HL-60/S4 (cell line): Measurements from ENCODE around the gene USH2A.

Source experiments
- in situ Hi-C: fragments of 300-500 bp; cut with MboI; formaldehyde crosslinking; loops from 2 replicates; pipeline ENCODE4 v1.14.3; 2022; ENCODE audit warnings: low sequenced_read_pairs

The USH2A gene

GRCh38 chr1:215748431-215748830 lies 674.8 kb downstream of the USH2A start:
- in situ Hi-C loops, result no loop called here

GRCh38 chr1:215744419-215744818 lies 678.8 kb downstream of the USH2A start:
- in situ Hi-C loops, result no loop called here

- in situ Hi-C loops, result no loop called here
Observed at GRCh38 chr1:215739025-215739424, 684.2 kb downstream of the USH2A start.

- in situ Hi-C loops, result no loop called here
Observed at GRCh38 chr1:215731699-215732098, 691.5 kb downstream of the USH2A start.

GRCh38 chr1:215730600-215730999 lies 692.6 kb downstream of the USH2A start:
- in situ Hi-C loops, result no loop called here

- in situ Hi-C loops, result no loop called here
Observed at GRCh38 chr1:215728169-215728568, 695.1 kb downstream of the USH2A start.

- in situ Hi-C loops, result no loop called here
Observed at GRCh38 chr1:215720126-215720525, 703.1 kb downstream of the USH2A start.

GRCh38 chr1:215719552-215719951 lies 703.7 kb downstream of the USH2A start:
- in situ Hi-C loops, result no loop called here

GRCh38 chr1:215718575-215719287 lies 704.5 kb downstream of the USH2A start:
- in situ Hi-C loops, result no loop called here

GRCh38 chr1:215717677-215718426 lies 705.4 kb downstream of the USH2A start:
- in situ Hi-C loops, result no loop called here

- in situ Hi-C loops, result no loop called here
Observed at GRCh38 chr1:215710899-215711225, 712.4 kb downstream of the USH2A start.

GRCh38 chr1:215710036-215710898 lies 713.0 kb downstream of the USH2A start:
- in situ Hi-C loops, result no loop called here

- in situ Hi-C loops, result no loop called here
Observed at GRCh38 chr1:215704089-215704860, 719.0 kb downstream of the USH2A start.

GRCh38 chr1:215682232-215682631 lies 741.0 kb downstream of the USH2A start:
- in situ Hi-C loops, result no loop called here

GRCh38 chr1:215681041-215681440 lies 742.2 kb downstream of the USH2A start:
- in situ Hi-C loops, result no loop called here

- in situ Hi-C loops, result no loop called here
Observed at GRCh38 chr1:215679231-215679630, 744.0 kb downstream of the USH2A start.

- in situ Hi-C loops, result no loop called here
Observed at GRCh38 chr1:215677112-215677511, 746.1 kb downstream of the USH2A start.

GRCh38 chr1:215673943-215674342 lies 749.3 kb downstream of the USH2A start:
- in situ Hi-C loops, result no loop called here

GRCh38 chr1:215672482-215672881 lies 750.8 kb downstream of the USH2A start:
- in situ Hi-C loops, result no loop called here

- in situ Hi-C loops, result no loop called here
Observed at GRCh38 chr1:215669806-215670491, 753.3 kb downstream of the USH2A start.
